HEK293 (cell line): ENCODE data around the gene TRABD2A.
A peak's percentile ranks its signal among the peaks of the same experiment; 100 is the strongest.

Source experiments
- CTCF ChIA-PET: fragments of 350-600 bp; formaldehyde crosslinking; extraction: SDS; loops from one replicate; lab custom pipeline; 2021; ENCODE audit warnings: antibody characterized with exemption; lab: Yijun Ruan, JAX
- POLR2A ChIA-PET: fragments of 300-600 bp; formaldehyde crosslinking; extraction: SDS; loops from one replicate; lab custom pipeline; 2020; ENCODE audit warnings: antibody characterized with exemption, inconsistent platforms; lab: Yijun Ruan, JAX
- H3K27ac ChIP-seq: fragments of 200-500 bp; sonication (Bioruptor generic); 2 replicates; pipeline ENCODE4 v1.5.1; 2014; ENCODE audit warnings: low read depth, low read length, control low read depth, inconsistent platforms; ENCODE audit errors: extremely low read depth
- H3K36me3 ChIP-seq, 2 experiments: fragments of 200-500 bp in 1 of 2; sonication (Bioruptor generic) in 1 of 2; 1 replicate in 1 of 2; 2 replicates in 1 of 2; pipeline ENCODE4 v1.5.1; 2014 to 2017; ENCODE audit warnings: inconsistent platforms in 2 of 2, low read length in 2 of 2; ENCODE audit not compliant: control insufficient read depth in 2 of 2, insufficient read depth in 1 of 2
- H3K4me1 ChIP-seq: fragments of 200-500 bp; sonication (Bioruptor generic); 2 replicates; pipeline ENCODE4 v1.5.1; 2014; ENCODE audit warnings: mild to moderate bottlenecking, low read length, inconsistent platforms; ENCODE audit not compliant: control insufficient read depth, insufficient read depth
- H3K4me3 ChIP-seq: 2 replicates; pipeline ENCODE4 v1.5.1; 2011; ENCODE audit warnings: low read depth, mild to moderate bottlenecking, control low read depth, low read length, moderate library complexity
- H3K9me3 ChIP-seq: fragments of 200-500 bp; sonication (Bioruptor generic); 2 replicates; pipeline ENCODE4 v1.5.1; 2014; ENCODE audit warnings: low read depth, low read length, inconsistent platforms; ENCODE audit not compliant: control insufficient read depth, insufficient read depth
- EGR2 ChIP-seq: fragments of 450-650 bp; formaldehyde crosslinking; IDR thresholded peaks from 2 replicates; pipeline ENCODE4 v1.5.1; 2016; ENCODE audit warnings: low read depth, missing biosample characterization, missing genetic modification characterization
- GLIS1 ChIP-seq: fragments of 450-650 bp; formaldehyde crosslinking; IDR thresholded peaks from 2 replicates; pipeline ENCODE4 v1.5.1; 2016; ENCODE audit warnings: missing biosample characterization, missing genetic modification characterization
- GLIS2 ChIP-seq: fragments of 450-650 bp; formaldehyde crosslinking; IDR thresholded peaks from 2 replicates; pipeline ENCODE4 v1.5.1; 2016; ENCODE audit warnings: missing biosample characterization, missing genetic modification characterization
- RBAK ChIP-seq: fragments of 450-650 bp; formaldehyde crosslinking; IDR thresholded peaks from 2 replicates; pipeline ENCODE4 v1.5.1; 2016; ENCODE audit warnings: missing biosample characterization, missing genetic modification characterization
- TCF7L2 ChIP-seq: IDR thresholded peaks from 2 replicates; pipeline ENCODE4 v1.6.1; 2011; ENCODE audit warnings: low read depth, mild to moderate bottlenecking, inconsistent platforms, low read length, moderate library complexity, borderline replicate concordance
- ZBTB20 ChIP-seq: fragments of 450-650 bp; formaldehyde crosslinking; IDR thresholded peaks from 2 replicates; pipeline ENCODE4 v1.5.1; 2016; ENCODE audit warnings: missing biosample characterization, missing genetic modification characterization
- ZFHX2 ChIP-seq: fragments of 450-650 bp; formaldehyde crosslinking; conservative IDR thresholded peaks from 2 replicates; pipeline ENCODE4 v1.5.1; 2016; ENCODE audit warnings: missing biosample characterization, missing genetic modification characterization
- ZNF184 ChIP-seq: fragments of 450-650 bp; IDR thresholded peaks from 2 replicates; pipeline ENCODE4 v1.5.1; 2018; ENCODE audit warnings: missing biosample characterization, mild to moderate bottlenecking, missing genetic modification characterization
- ZNF266 ChIP-seq: fragments of 450-650 bp; formaldehyde crosslinking; IDR thresholded peaks from 2 replicates; pipeline ENCODE4 v1.5.1; 2016; ENCODE audit warnings: missing biosample characterization, missing genetic modification characterization, low read depth
- ZNF280D ChIP-seq: fragments of 450-650 bp; formaldehyde crosslinking; IDR thresholded peaks from 2 replicates; pipeline ENCODE4 v1.5.1; 2016; ENCODE audit warnings: missing biosample characterization, missing genetic modification characterization
- ZNF302 ChIP-seq: fragments of 450-650 bp; formaldehyde crosslinking; IDR thresholded peaks from 2 replicates; pipeline ENCODE4 v1.5.1; 2016; ENCODE audit warnings: missing biosample characterization, missing genetic modification characterization, low read depth
- ZNF311 ChIP-seq: fragments of 450-650 bp; formaldehyde crosslinking; IDR thresholded peaks from 2 replicates; pipeline ENCODE4 v1.5.1; 2017; ENCODE audit warnings: missing biosample characterization, missing genetic modification characterization, borderline replicate concordance
- ZNF366 ChIP-seq: fragments of 450-650 bp; formaldehyde crosslinking; conservative IDR thresholded peaks from 2 replicates; pipeline ENCODE4 v1.5.1; 2016; ENCODE audit warnings: missing biosample characterization, missing genetic modification characterization
- ZNF398 ChIP-seq: fragments of 450-650 bp; formaldehyde crosslinking; IDR thresholded peaks from 2 replicates; pipeline ENCODE4 v1.5.1; 2017; ENCODE audit warnings: missing biosample characterization, missing genetic modification characterization
- ZNF501 ChIP-seq: fragments of 450-650 bp; formaldehyde crosslinking; IDR thresholded peaks from 2 replicates; pipeline ENCODE4 v1.5.1; 2016; ENCODE audit warnings: missing biosample characterization, missing genetic modification characterization
- ZNF513 ChIP-seq: fragments of 450-650 bp; IDR thresholded peaks from 2 replicates; pipeline ENCODE4 v1.5.1; 2018; ENCODE audit warnings: missing biosample characterization, missing genetic modification characterization
- ZNF561 ChIP-seq: fragments of 450-650 bp; IDR thresholded peaks from 2 replicates; pipeline ENCODE4 v1.5.1; 2018; ENCODE audit warnings: missing biosample characterization, missing genetic modification characterization, borderline replicate concordance
- ZNF610 ChIP-seq: fragments of 450-650 bp; formaldehyde crosslinking; IDR thresholded peaks from 2 replicates; pipeline ENCODE4 v1.5.1; 2016; ENCODE audit warnings: missing biosample characterization, missing genetic modification characterization, borderline replicate concordance
- ZNF704 ChIP-seq: fragments of 450-650 bp; formaldehyde crosslinking; IDR thresholded peaks from 2 replicates; pipeline ENCODE4 v1.5.1; 2016; ENCODE audit warnings: missing biosample characterization, missing genetic modification characterization

TRABD2A gene

GRCh38 chr2:84841577-84841976, 39.3 kb downstream of the TRABD2A start:
- no peaks in the 10 kb centered on the region for H3K9me3 ChIP-seq
- H3K27ac ChIP-seq = no peak overlapping the region
- H3K4me1 ChIP-seq = no peaks in the 10 kb centered on the region
- ChIA-PET POLR2A (no interaction called here), CTCF (no interaction called here)
- TF ChIP-seq ZNF704 (tag by site-specific recombination) = no peak
- no peak for TF ChIP-seq ZNF610
- H3K36me3 ChIP-seq = no peaks in the 10 kb centered on the region
- no peak overlapping the region for H3K4me3 ChIP-seq

GRCh38 chr2:84840306-84840705, 40.6 kb downstream of the TRABD2A start:
- ChIA-PET CTCF (interaction anchor here (0.7 kb wide), 1 partner anchor 199 kb away, joined by 3 read pairs; no protein-coding TSS in a partner anchor), POLR2A (no interaction called here)
- Histone ChIP-seq H3K4me1 (no peaks in the 10 kb centered on the region), H3K36me3 (no peaks in the 10 kb centered on the region), H3K9me3 (no peaks in the 10 kb centered on the region), H3K4me3 (no peak overlapping the region), H3K27ac (no peak overlapping the region)
- TF ChIP-seq ZNF266 (tag by site-specific recombination) = no peak
- TF ChIP-seq RBAK (tag by site-specific recombination) = no peak
- TF ChIP-seq ZNF398 (tag by site-specific recombination) = no peak
- TF ChIP-seq ZNF311 (tag by site-specific recombination) = no peak
- TF ChIP-seq ZFHX2 (tag by site-specific recombination) = peak; percentile 38; the same call in 1 of the 2 replicates
- TF ChIP-seq EGR2 = peak; percentile 43; the same call in 1 of the 2 replicates

GRCh38 chr2:84839851-84840250, 41.0 kb downstream of the TRABD2A start:
- H3K27ac ChIP-seq = no peak overlapping the region
- H3K4me1 ChIP-seq = no peaks in the 10 kb centered on the region
- CTCF ChIA-PET = interaction anchor here (0.7 kb wide), 1 partner anchor 198 kb away, joined by 3 read pairs; no protein-coding TSS in a partner anchor
- no peaks in the 10 kb centered on the region for H3K36me3 ChIP-seq
- POLR2A ChIA-PET = no interaction called here
- no peaks in the 10 kb centered on the region for H3K9me3 ChIP-seq
- no peak for TF ChIP-seq ZNF302 (tag by site-specific recombination)
- no peak for TF ChIP-seq ZNF561
- no peak for TF ChIP-seq ZNF184 (tag by site-specific recombination)
- TF ChIP-seq GLIS2 (tag by site-specific recombination) = no peak
- TF ChIP-seq GLIS1 (tag by site-specific recombination) = no peak
- no peak for TF ChIP-seq ZBTB20 (tag by site-specific recombination)
- TF ChIP-seq ZNF501 (tag by site-specific recombination) = no peak
- TF ChIP-seq ZNF280D (tag by site-specific recombination) = no peak
- TF ChIP-seq TCF7L2 = no peak
- no peak for TF ChIP-seq ZNF513 (tag by site-specific recombination)
- no peak for TF ChIP-seq ZNF366 (tag by site-specific recombination)
- no peak overlapping the region for H3K4me3 ChIP-seq
